Measurements from ENCODE around the gene MRI1. TPM values are rescaled to one million over a fixed set of nuclear protein-coding genes. Genes with fewer than 3 reads are reported as not detected.

The MRI1 gene
- total RNA-seq, 1 experiment from 2014 or later: 33.8 TPM

DNA sequence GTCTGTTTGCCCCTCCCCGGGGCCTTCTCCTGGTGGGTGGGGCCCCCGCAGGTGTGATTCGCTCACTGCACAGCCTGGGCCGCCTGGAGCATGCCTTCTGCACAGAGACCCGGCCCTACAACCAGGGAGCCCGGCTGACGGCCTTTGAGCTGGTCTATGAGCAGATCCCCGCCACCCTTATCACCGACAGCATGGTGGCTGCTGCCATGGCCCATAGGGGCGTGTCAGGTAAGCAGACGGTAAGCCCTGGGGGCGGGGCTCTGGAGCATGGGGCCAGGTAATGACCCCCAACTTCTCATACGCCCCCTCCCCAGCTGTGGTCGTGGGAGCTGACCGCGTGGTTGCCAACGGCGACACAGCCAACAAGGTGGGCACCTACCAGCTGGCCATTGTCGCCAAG is 4.2 kb downstream of the MRI1 start:
- TF ChIP-seq, protein P1, sequence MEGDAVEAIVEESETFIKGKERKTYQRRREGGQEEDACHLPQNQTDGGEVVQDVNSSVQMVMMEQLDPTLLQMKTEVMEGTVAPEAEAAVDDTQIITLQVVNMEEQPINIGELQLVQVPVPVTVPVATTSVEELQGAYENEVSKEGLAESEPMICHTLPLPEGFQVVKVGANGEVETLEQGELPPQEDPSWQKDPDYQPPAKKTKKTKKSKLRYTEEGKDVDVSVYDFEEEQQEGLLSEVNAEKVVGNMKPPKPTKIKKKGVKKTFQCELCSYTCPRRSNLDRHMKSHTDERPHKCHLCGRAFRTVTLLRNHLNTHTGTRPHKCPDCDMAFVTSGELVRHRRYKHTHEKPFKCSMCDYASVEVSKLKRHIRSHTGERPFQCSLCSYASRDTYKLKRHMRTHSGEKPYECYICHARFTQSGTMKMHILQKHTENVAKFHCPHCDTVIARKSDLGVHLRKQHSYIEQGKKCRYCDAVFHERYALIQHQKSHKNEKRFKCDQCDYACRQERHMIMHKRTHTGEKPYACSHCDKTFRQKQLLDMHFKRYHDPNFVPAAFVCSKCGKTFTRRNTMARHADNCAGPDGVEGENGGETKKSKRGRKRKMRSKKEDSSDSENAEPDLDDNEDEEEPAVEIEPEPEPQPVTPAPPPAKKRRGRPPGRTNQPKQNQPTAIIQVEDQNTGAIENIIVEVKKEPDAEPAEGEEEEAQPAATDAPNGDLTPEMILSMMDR (conservative IDR thresholded peaks at IDR 0.05): no peak
- TF ChIP-seq EZH2 (IDR thresholded peaks at IDR 0.05; ENCODE audit: low read depth): no peak
- BruUV-seq (replicated peaks): no TSS peak

DNA sequence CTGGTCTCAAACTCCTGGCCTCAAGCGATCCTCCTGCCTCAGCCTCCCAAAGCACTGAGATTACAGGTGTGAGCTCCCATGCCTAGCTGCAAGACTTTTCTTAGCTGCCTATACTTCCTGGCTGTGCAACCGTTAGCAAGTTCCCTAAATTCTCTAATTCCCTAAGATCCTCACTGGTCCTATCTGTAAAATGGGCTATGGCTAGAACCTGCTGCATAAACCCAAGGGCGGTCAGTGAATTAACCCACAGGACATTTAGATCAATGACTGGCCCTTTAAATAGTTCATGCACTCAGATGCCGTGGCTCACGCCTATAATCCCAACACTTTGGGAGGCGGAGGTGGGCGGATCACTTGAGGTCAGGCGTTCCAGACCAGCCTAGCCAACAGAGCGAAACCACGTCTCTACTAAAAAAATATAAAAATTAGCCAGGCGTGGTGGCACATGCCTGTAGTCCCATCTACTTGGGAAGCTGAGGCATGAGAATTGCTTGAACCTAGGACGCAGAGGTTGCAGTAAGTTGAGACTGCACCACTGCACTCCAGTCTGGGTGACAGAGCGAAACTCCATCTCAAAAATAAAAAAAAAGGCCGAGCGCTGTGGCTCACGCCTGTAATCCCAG is 5.8 kb downstream of the MRI1 start:
- Histone ChIP-seq H3K4me2 (no peak overlapping the region), H3K27ac (no peak overlapping the region), H3K4me1 (replicated peaks; ENCODE audit: insufficient read depth) (peaks cover 7% of the 10 kb centered on the region), H3K9me2 (ENCODE audit: insufficient read depth) (no peaks in the 10 kb centered on the region), H3F3A (ENCODE audit: insufficient read depth, low read depth) (peaks cover 49% of the 10 kb centered on the region), H3K4me3 (no peak overlapping the region), H3K79me2 (ENCODE audit: low read depth) (peaks cover 15% of the 10 kb centered on the region), H3K36me3 (ENCODE audit: low read depth) (0 out of 2 replicates have a peak, but pooled peaks cover 6% of the 10 kb centered on the region), H2AFZ (no peak overlapping the region), H3K27me3 (ENCODE audit: insufficient read depth, low read depth) (no peaks in the 10 kb centered on the region), H4K20me1 (ENCODE audit: insufficient read depth) (peaks cover 6% of the 10 kb centered on the region; the same call in 1 of the 2 replicates), H3K9me3 (ENCODE audit: insufficient read depth, low read depth) (no peaks in the 10 kb centered on the region)
- ChIA-PET CTCF (interaction anchor here (0.7 kb wide), 1 partner anchor 183 kb away, joined by 3 read pairs; no protein-coding TSS in a partner anchor), POLR2A (ENCODE audit: unreplicated experiment) (no interaction called here)
- TF ChIP-seq, protein P1 (conservative IDR thresholded peaks at IDR 0.05): no peak
- no peak for TF ChIP-seq EZH2 (IDR thresholded peaks at IDR 0.05; ENCODE audit: low read depth)
- intact Hi-C loops (cut with micrococcal nuclease; ENCODE audit: unreplicated experiment): no loop called here
- no peak for DNase-seq
- BruUV-seq (replicated peaks): no TSS peak

More for the DNA sequence above, 4.2 kb downstream of the MRI1 start:
- peaks cover 6% of the 10 kb centered on the region; the same call in 1 of the 2 replicates for H4K20me1 ChIP-seq (ENCODE audit: insufficient read depth)
- no peaks in the 10 kb centered on the region for H3K9me2 ChIP-seq (ENCODE audit: insufficient read depth)
- no peaks in the 10 kb centered on the region for H3K27me3 ChIP-seq (ENCODE audit: insufficient read depth, low read depth)
- ChIA-PET CTCF (no interaction called here), POLR2A (ENCODE audit: unreplicated experiment) (no interaction called here)
- no peak overlapping the region for H3K4me2 ChIP-seq
- peaks cover 12% of the 10 kb centered on the region for H3K79me2 ChIP-seq (ENCODE audit: low read depth)
- H3F3A ChIP-seq (ENCODE audit: insufficient read depth, low read depth): peaks cover 49% of the 10 kb centered on the region; the same call in 1 of the 2 replicates
- H3K9me3 ChIP-seq (ENCODE audit: insufficient read depth, low read depth): no peaks in the 10 kb centered on the region
- no peak overlapping the region for H3K4me3 ChIP-seq
- no peak overlapping the region for H3K27ac ChIP-seq
- peaks cover 9% of the 10 kb centered on the region; the same call in 1 of the 2 replicates for H3K4me1 ChIP-seq (replicated peaks; ENCODE audit: insufficient read depth)
- H2AFZ ChIP-seq: no peak overlapping the region
- no peak for DNase-seq
- intact Hi-C loops (cut with micrococcal nuclease; ENCODE audit: unreplicated experiment): no loop called here
- 0 out of 2 replicates have a peak, but pooled peaks cover 6% of the 10 kb centered on the region for H3K36me3 ChIP-seq (ENCODE audit: low read depth)

DNA sequence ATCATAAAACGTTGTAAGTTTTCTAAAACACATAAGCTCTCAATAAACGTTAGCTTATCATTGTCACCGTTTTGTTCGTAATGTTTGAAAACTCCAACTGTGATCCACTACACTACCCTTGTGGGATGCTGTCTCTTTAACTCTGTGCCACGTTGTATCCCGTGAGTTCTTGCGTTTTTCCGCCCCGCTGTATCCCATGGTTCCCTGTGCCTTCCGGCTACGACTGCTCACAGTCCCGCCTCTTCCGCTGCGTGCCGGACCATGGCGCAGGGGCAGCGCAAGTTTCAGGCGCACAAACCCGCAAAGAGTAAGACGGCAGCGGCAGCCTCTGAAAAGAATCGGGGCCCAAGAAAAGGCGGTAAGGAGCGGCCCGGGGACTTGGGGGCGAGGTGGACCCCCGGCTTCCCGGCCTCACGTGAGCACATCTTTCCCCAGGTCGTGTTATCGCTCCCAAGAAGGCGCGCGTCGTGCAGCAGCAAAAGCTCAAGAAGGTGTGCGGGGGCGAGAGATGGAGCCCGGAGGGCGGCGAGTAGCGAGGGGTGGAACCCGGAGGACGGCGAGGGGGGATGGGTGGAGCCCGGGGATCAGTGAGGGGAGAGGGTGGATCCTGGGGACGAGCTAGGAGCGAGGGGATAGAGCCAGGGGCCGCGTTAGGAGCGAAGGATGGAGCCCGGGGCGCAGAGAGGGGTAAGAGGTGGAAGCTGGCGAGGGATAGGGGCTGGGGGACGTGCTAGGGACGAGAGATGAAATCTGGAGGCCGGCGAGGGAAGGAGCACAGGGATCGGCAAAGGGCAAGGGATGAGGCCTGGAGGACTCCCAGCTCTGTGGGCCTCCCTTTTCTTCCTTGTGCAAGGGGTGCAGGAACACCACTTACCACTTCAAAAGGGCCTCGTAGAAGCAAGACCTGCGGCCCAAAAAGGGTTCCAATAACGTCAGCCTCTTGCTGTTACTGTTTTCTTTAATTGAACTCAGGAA is 10.2 kb downstream of the MRI1 start, which contains the start of gene C19orf53:
C19orf53 (plus strand) TSS at position 240 of the 975 bp plus-strand sequence; CDS start at position 262, 22 bp downstream.
- intact Hi-C loops (cut with micrococcal nuclease; ENCODE audit: unreplicated experiment): no loop called here
- Histone ChIP-seq H3K4me3 (peak within 1 kb of the TSS; percentile 88), H3K4me2 (peak within 1 kb of the TSS; percentile 97), H3F3A (ENCODE audit: insufficient read depth, low read depth) (peaks cover 30% of the 10 kb centered on the region), H3K4me1 (replicated peaks; ENCODE audit: insufficient read depth) (peaks cover 6% of the 10 kb centered on the region), H3K27ac (peak within 1 kb of the TSS; percentile 44), H4K20me1 (ENCODE audit: insufficient read depth) (peaks cover 7% of the 10 kb centered on the region), H3K27me3 (ENCODE audit: insufficient read depth, low read depth) (no peaks in the 10 kb centered on the region), H2AFZ (peak within 1 kb of the TSS; percentile 86), H3K9me2 (ENCODE audit: insufficient read depth) (no peaks in the 10 kb centered on the region), H3K36me3 (ENCODE audit: low read depth) (0 out of 2 replicates have a peak, but pooled peaks cover 9% of the 10 kb centered on the region), H3K79me2 (ENCODE audit: low read depth) (peaks cover 29% of the 10 kb centered on the region), H3K9me3 (ENCODE audit: insufficient read depth, low read depth) (no peaks in the 10 kb centered on the region)
- BruUV-seq (replicated peaks): TSS peak; percentile 76
- peak; percentile 82 to 83 for DNase-seq
- ChIA-PET CTCF (interaction anchor here (0.6 kb wide), 3 partner anchors 13 to 304 kb away, joined by 5 to 7 read pairs (median 6); no protein-coding TSS in a partner anchor), POLR2A (ENCODE audit: unreplicated experiment) (interaction anchor here (0.6 to 0.8 kb wide), 7 partner anchors 19 to 1063 kb away, joined by 3 to 11 read pairs (median 7); partner anchors contain the start of gene ZSWIM4)
- TF ChIP-seq EZH2 (IDR thresholded peaks at IDR 0.05; ENCODE audit: low read depth): no peak
- TF ChIP-seq, protein P1 (conservative IDR thresholded peaks at IDR 0.05): no peak
